Liver (tissue), 9 donors: ENCODE measurements around the gene PDE4D. TPM values are rescaled to one million over a fixed set of nuclear protein-coding genes. Genes with fewer than 3 reads are reported as not detected.

ENCODE experiments used
- DNase-seq: peaks from one replicate; pipeline ENCODE4 v3.0.0-alpha.2; 2017; ENCODE audit warnings: low spot score
- H3K27ac ChIP-seq, 2 donors: one replicate each; pipeline ENCODE4 v1.7.0; 2013; ENCODE audit warnings: inconsistent platforms in 2 of 2, low read length in 2 of 2, control low read depth in 1 of 2, low read depth in 1 of 2, mild to moderate bottlenecking in 1 of 2
- H3K27me3 ChIP-seq, 4 donors: one replicate each; pipeline versions ENCODE4 v1.6.1 to v1.7.0; 2013; ENCODE audit warnings: low read length in 3 of 4, inconsistent platforms in 1 of 4, mild to moderate bottlenecking in 1 of 4, moderate library complexity in 1 of 4; ENCODE audit not compliant: control insufficient read depth in 4 of 4, insufficient read depth in 4 of 4
- H3K36me3 ChIP-seq, 4 donors: one replicate each; pipeline versions ENCODE4 v1.6.1 to v1.7.0; 2013; ENCODE audit warnings: low read length in 3 of 4, mild to moderate bottlenecking in 3 of 4, low read depth in 1 of 4, moderate library complexity in 1 of 4; ENCODE audit not compliant: control insufficient read depth in 4 of 4, insufficient read depth in 3 of 4
- H3K4me1 ChIP-seq, 4 donors: one replicate each; pipeline versions ENCODE4 v1.6.1 to v1.7.0; 2013; ENCODE audit warnings: low read length in 3 of 4, mild to moderate bottlenecking in 3 of 4, moderate library complexity in 1 of 4; ENCODE audit not compliant: control insufficient read depth in 4 of 4, insufficient read depth in 4 of 4
- H3K4me3 ChIP-seq, 3 donors: one replicate each; pipeline versions ENCODE4 v1.6.1 to v1.7.0; 2013; ENCODE audit warnings: low read length in 3 of 3, control low read depth in 1 of 3, low read depth in 1 of 3, mild to moderate bottlenecking in 1 of 3
- H3K9ac ChIP-seq, 2 donors: one replicate each; pipeline ENCODE4 v1.7.0; 2013; ENCODE audit warnings: low read length in 2 of 2, mild to moderate bottlenecking in 2 of 2, moderate library complexity in 2 of 2, control low read depth in 1 of 2, low read depth in 1 of 2
- H3K9me3 ChIP-seq, 4 donors: one replicate each; pipeline versions ENCODE4 v1.6.1 to v1.7.0; 2013; ENCODE audit warnings: low read length in 3 of 4; ENCODE audit not compliant: control insufficient read depth in 4 of 4
- ATF3 ChIP-seq: IDR thresholded peaks from 2 replicates; pipeline ENCODE4 v1.6.1; 2016; ENCODE audit warnings: antibody characterized with exemption
- EGR1 ChIP-seq, 2 donors: IDR thresholded peaks; 2 replicates each; pipeline ENCODE4 v1.6.1; 2016 to 2018; ENCODE audit warnings: antibody characterized with exemption in 2 of 2, low read depth in 2 of 2
- FOXA1 ChIP-seq: IDR thresholded peaks from 2 replicates; pipeline ENCODE4 v1.6.1; 2016; ENCODE audit warnings: antibody characterized with exemption
- FOXA2 ChIP-seq: IDR thresholded peaks from 2 replicates; pipeline ENCODE4 v1.6.1; 2016; ENCODE audit warnings: antibody characterized with exemption
- GABPA ChIP-seq, 2 donors: IDR thresholded peaks in 1 of 2; conservative IDR thresholded peaks in 1 of 2; 2 replicates each; pipeline ENCODE4 v1.6.1; 2016; ENCODE audit warnings: antibody characterized with exemption in 2 of 2, mild to moderate bottlenecking in 1 of 2, moderate library complexity in 1 of 2
- HNF4A ChIP-seq, 2 donors: conservative IDR thresholded peaks; 2 replicates each; pipeline ENCODE4 v1.6.1; 2016; ENCODE audit warnings: antibody characterized with exemption in 2 of 2, mild to moderate bottlenecking in 2 of 2
- HNF4G ChIP-seq: IDR thresholded peaks from 2 replicates; pipeline ENCODE4 v1.6.1; 2016; ENCODE audit warnings: antibody characterized with exemption
- JUND ChIP-seq, 2 donors: IDR thresholded peaks; 2 replicates each; pipeline ENCODE4 v1.6.1; 2016; ENCODE audit warnings: antibody characterized with exemption in 2 of 2
- MAX ChIP-seq: IDR thresholded peaks from 2 replicates; pipeline ENCODE4 v1.6.1; 2016; ENCODE audit warnings: antibody characterized with exemption
- NR2F2 ChIP-seq: IDR thresholded peaks from 2 replicates; pipeline ENCODE4 v1.6.1; 2016; ENCODE audit warnings: antibody characterized with exemption
- RAD21 ChIP-seq, 2 donors: IDR thresholded peaks; 2 replicates each; pipeline ENCODE4 v1.6.1; 2016; ENCODE audit warnings: antibody characterized with exemption in 2 of 2, mild to moderate bottlenecking in 2 of 2
- REST ChIP-seq: IDR thresholded peaks from 2 replicates; pipeline ENCODE4 v1.6.1; 2016; ENCODE audit warnings: antibody characterized with exemption, mild to moderate bottlenecking
- RXRA ChIP-seq, 2 donors: IDR thresholded peaks; 2 replicates each; pipeline ENCODE4 v1.6.1; 2017 to 2018; ENCODE audit warnings: antibody characterized with exemption in 2 of 2, mild to moderate bottlenecking in 1 of 2
- SP1 ChIP-seq: IDR thresholded peaks from 2 replicates; pipeline ENCODE4 v1.6.1; 2018; ENCODE audit warnings: antibody characterized with exemption, mild to moderate bottlenecking
- TAF1 ChIP-seq: conservative IDR thresholded peaks from 2 replicates; pipeline ENCODE4 v1.6.1; 2016; ENCODE audit warnings: antibody characterized with exemption, mild to moderate bottlenecking
- YY1 ChIP-seq: IDR thresholded peaks from 2 replicates; pipeline ENCODE4 v1.6.1; 2016; ENCODE audit warnings: antibody characterized with exemption, mild to moderate bottlenecking
- ZBTB33 ChIP-seq: IDR thresholded peaks from 2 replicates; pipeline ENCODE4 v1.6.1; 2016; ENCODE audit warnings: antibody characterized with exemption
- WGBS: extraction: QIAGEN DNeasy Blood & Tissue Kit; methylation state at CpG from one replicate; pipeline ENCODE4 v1.1.7; 2013; 5-methylcytosine and 5-hydroxymethylcytosine counted together
- polyA plus RNA-seq, 2 donors: library from polyadenylated mRNA; stranded (reverse) in 1 of 2; unstranded in 1 of 2; fragments of 200-250 nt in 1 of 2; fragments of >200 nt in 1 of 2; fragmentation: Nextera tagmentation in 1 of 2; extraction: Ambion mirVana in 1 of 2; gene quantifications; one replicate each; pipeline versions ENCODE4 v1.2.1 to v1.2.3, GENCODE V29; 2013 to 2015
- total RNA-seq, 2 donors: library from RNA; depleted of rRNA; stranded (reverse); fragments of >200 nt; gene quantifications; one replicate each; pipeline ENCODE4 v1.2.3, GENCODE V29; 2014
- donor health status: healthy.
- donor health status: healthy.
- donor health status: healthy.
- donor health status: healthy.
- donor health status: healthy.

PDE4D gene
- total and polyA plus RNA-seq, 4 donors: 0.67 to 11.9 (median 6.5) TPM

GRCh38 chr5:59079622-59080620, 813.6 kb downstream of the PDE4D start:
- Histone ChIP-seq H3K4me1 (no peaks in the 10 kb centered on the region), H3K27me3 (no peaks in the 10 kb centered on the region), H3K27ac (peak overlapping the region; percentile 35 to 59), H3K9me3 (no peaks in the 10 kb centered on the region), H3K9ac (no peak overlapping the region), H3K36me3 (no peaks in the 10 kb centered on the region), H3K4me3 (no peak overlapping the region)
- 62% methylated on average over 7 of the region's 7 CpGs for WGBS
- DNase-seq: no peak
- TF ChIP-seq RAD21 (IDR thresholded peaks at IDR 0.05): no peak
- TF ChIP-seq RXRA (IDR thresholded peaks at IDR 0.05): peak; percentile 25 to 32
- TF ChIP-seq SP1: no peak
- TF ChIP-seq FOXA1: no peak
- no peak for TF ChIP-seq REST
- no peak for TF ChIP-seq EGR1 (IDR thresholded peaks at IDR 0.05; ENCODE audit: low read depth in 2 of 2)
- TF ChIP-seq JUND (IDR thresholded peaks at IDR 0.05): no peak
- no peak for TF ChIP-seq TAF1
- no peak for TF ChIP-seq ZBTB33
- TF ChIP-seq GABPA (IDR thresholded peaks at IDR 0.05 in 1 of 2, conservative IDR thresholded peaks at IDR 0.05 in 1 of 2): no peak
- TF ChIP-seq ATF3: no peak
- no peak for TF ChIP-seq FOXA2
- no peak for TF ChIP-seq HNF4G
- TF ChIP-seq MAX: no peak
- no peak for TF ChIP-seq YY1
- peak; percentile 60 for TF ChIP-seq NR2F2
- no peak for TF ChIP-seq HNF4A (conservative IDR thresholded peaks at IDR 0.05)
